PC-3 (cell line): Measurements from ENCODE around the gene EAF1. TPM values are rescaled to one million over a fixed set of nuclear protein-coding genes. Genes with fewer than 3 reads are reported as not detected.
A peak's percentile ranks its signal among the peaks of the same experiment; 100 is the strongest.
"Not testable (repeated sequence)": the region's sequence is repeated elsewhere in the genome, so short reads cannot be mapped to it uniquely, and the experiment has no call there.

Source experiments
- ATAC-seq: fragments of 200-7000 bp; cut with Tn5 transposase; 2 replicates; pipeline ENCODE4 v1.9.1; 2020; ENCODE audit warnings: mild to moderate bottlenecking, moderate library complexity
- BruUV-seq: library from RNA; stranded (reverse); fragments of 400-500 nt; replicated peaks from 2 replicates; lab custom pipeline; 2021; lab: Mats Ljungman, UMichigan
- CTCF ChIA-PET: fragments of 300-600 bp; sonication (Branson Sonifier 250); formaldehyde crosslinking; loops from one replicate; lab custom pipeline; 2022; ENCODE audit warnings: antibody characterized with exemption; lab: Charles Lee
- POLR2A ChIA-PET: fragments of 300-600 bp; sonication (Branson Sonifier 250); formaldehyde crosslinking; loops from one replicate; lab custom pipeline; 2022; ENCODE audit warnings: antibody characterized with exemption; ENCODE audit not compliant: unreplicated experiment; lab: Charles Lee
- DNase-seq: peaks from one replicate; pipeline ENCODE4 v3.0.0-alpha.2; 2015
- H2AFZ ChIP-seq: fragments of 300-600 bp; sonication (generic); 2 replicates; pipeline ENCODE4 v1.6.0; 2016; ENCODE audit warnings: antibody characterized with exemption, low read length
- H3F3A ChIP-seq: fragments of 300-600 bp; sonication (generic); one replicate; pipeline ENCODE4 v1.6.0; 2017; ENCODE audit warnings: antibody characterized with exemption, low read length, control low read depth, mild to moderate bottlenecking; ENCODE audit not compliant: unreplicated experiment
- H3K27ac ChIP-seq: fragments of 300-600 bp; sonication (generic); 2 replicates; pipeline ENCODE4 v1.5.1; 2016; ENCODE audit warnings: mild to moderate bottlenecking, low read length
- H3K27me3 ChIP-seq: fragments of 300-600 bp; sonication (generic); 2 replicates; pipeline ENCODE4 v1.6.1; 2016; ENCODE audit warnings: low read length, mixed read lengths
- H3K36me3 ChIP-seq: fragments of 300-600 bp; sonication (generic); 2 replicates; pipeline ENCODE4 v1.6.1; 2016; ENCODE audit warnings: low read depth, mixed run types, low read length, mixed read lengths
- H3K4me1 ChIP-seq: fragments of 300-600 bp; sonication (generic); 2 replicates; pipeline ENCODE4 v1.5.1; 2016; ENCODE audit warnings: low read length; ENCODE audit not compliant: insufficient read depth
- H3K4me2 ChIP-seq: fragments of 300-600 bp; sonication (generic); 2 replicates; pipeline ENCODE4 v1.6.0; 2016; ENCODE audit warnings: low read length
- H3K4me3 ChIP-seq: fragments of 300-600 bp; sonication (generic); 2 replicates; pipeline ENCODE4 v1.5.1; 2016; ENCODE audit warnings: mild to moderate bottlenecking, low read length, mixed read lengths
- H3K79me2 ChIP-seq: fragments of 300-600 bp; sonication (generic); 2 replicates; pipeline ENCODE4 v1.6.1; 2017; ENCODE audit warnings: low read length, mixed read lengths
- H3K9ac ChIP-seq: fragments of 300-600 bp; sonication (generic); 2 replicates; pipeline ENCODE4 v1.6.0; 2016; ENCODE audit warnings: mild to moderate bottlenecking, low read length
- H3K9me2 ChIP-seq: fragments of 300-600 bp; sonication (generic); replicated peaks from 2 replicates; pipeline ENCODE4 v1.6.1; 2016; ENCODE audit warnings: mixed run types, low read length, mixed read lengths
- H3K9me3 ChIP-seq: fragments of 300-600 bp; sonication (generic); 2 replicates; pipeline ENCODE4 v1.6.1; 2016; ENCODE audit warnings: low read length, mixed read lengths
- H4K20me1 ChIP-seq: fragments of 300-600 bp; sonication (generic); 2 replicates; pipeline ENCODE4 v1.6.1; 2016; ENCODE audit warnings: low read length, mixed read lengths
- EZH2 ChIP-seq: fragments of 300-600 bp; sonication (generic); IDR thresholded peaks from one replicate; pipeline ENCODE4 v1.6.1; 2017; ENCODE audit warnings: antibody characterized with exemption, mild to moderate bottlenecking, low read length; ENCODE audit not compliant: unreplicated experiment
- EZH2phosphoT487 ChIP-seq: fragments of 300-600 bp; sonication (generic); IDR thresholded peaks from 2 replicates; pipeline ENCODE4 v1.6.1; 2018; ENCODE audit warnings: mild to moderate bottlenecking, antibody characterized with exemption, low read length, borderline replicate concordance
- intact Hi-C: fragments of 100-400 bp; cut with micrococcal nuclease; formaldehyde crosslinking; loops from 2 replicates; pipeline ENCODE4 v1.9.0; 2023
- total RNA-seq: library from RNA; depleted of rRNA; stranded (reverse); fragments of >200 nt; gene quantifications from 2 replicates; pipeline ENCODE4 v1.2.3, GENCODE V29; 2014
- TF ChIP-seq, protein P1 (sequence below): fragments of 300-600 bp; sonication (generic); conservative IDR thresholded peaks from 2 replicates; pipeline ENCODE4 v1.5.1; 2017; ENCODE audit warnings: antibody characterized with exemption, low read depth, mild to moderate bottlenecking, low read length

EAF1 gene
- total RNA-seq, 1 experiment from 2014 or later = 35.3 TPM

- H3K27ac ChIP-seq = no peak overlapping the region
- ChIA-PET CTCF (interaction anchor here (0.6 kb wide), 1 partner anchor 26 kb away, joined by 6 read pairs; no protein-coding TSS in a partner anchor), POLR2A (no interaction called here)
- no peak overlapping the region for H3K4me3 ChIP-seq
- H3K4me1 ChIP-seq = no peaks in the 10 kb centered on the region
- no TSS peak for BruUV-seq
- no peak overlapping the region for H3K4me2 ChIP-seq
- H3K79me2 ChIP-seq = no peaks in the 10 kb centered on the region
- no peak for DNase-seq
- H3K36me3 ChIP-seq = no peaks in the 10 kb centered on the region
- intact Hi-C loops = no loop called here
- no peak overlapping the region for H2AFZ ChIP-seq
- H3K9me3 ChIP-seq = no peaks in the 10 kb centered on the region
- H3K27me3 ChIP-seq = no peaks in the 10 kb centered on the region
- no peak for ATAC-seq
- no peaks in the 10 kb centered on the region for H3F3A ChIP-seq
- no peak overlapping the region for H3K9ac ChIP-seq
- TF ChIP-seq, protein P1, sequence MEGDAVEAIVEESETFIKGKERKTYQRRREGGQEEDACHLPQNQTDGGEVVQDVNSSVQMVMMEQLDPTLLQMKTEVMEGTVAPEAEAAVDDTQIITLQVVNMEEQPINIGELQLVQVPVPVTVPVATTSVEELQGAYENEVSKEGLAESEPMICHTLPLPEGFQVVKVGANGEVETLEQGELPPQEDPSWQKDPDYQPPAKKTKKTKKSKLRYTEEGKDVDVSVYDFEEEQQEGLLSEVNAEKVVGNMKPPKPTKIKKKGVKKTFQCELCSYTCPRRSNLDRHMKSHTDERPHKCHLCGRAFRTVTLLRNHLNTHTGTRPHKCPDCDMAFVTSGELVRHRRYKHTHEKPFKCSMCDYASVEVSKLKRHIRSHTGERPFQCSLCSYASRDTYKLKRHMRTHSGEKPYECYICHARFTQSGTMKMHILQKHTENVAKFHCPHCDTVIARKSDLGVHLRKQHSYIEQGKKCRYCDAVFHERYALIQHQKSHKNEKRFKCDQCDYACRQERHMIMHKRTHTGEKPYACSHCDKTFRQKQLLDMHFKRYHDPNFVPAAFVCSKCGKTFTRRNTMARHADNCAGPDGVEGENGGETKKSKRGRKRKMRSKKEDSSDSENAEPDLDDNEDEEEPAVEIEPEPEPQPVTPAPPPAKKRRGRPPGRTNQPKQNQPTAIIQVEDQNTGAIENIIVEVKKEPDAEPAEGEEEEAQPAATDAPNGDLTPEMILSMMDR = no peak
- no peak for TF ChIP-seq EZH2phosphoT487
- no peak for TF ChIP-seq EZH2
- no peaks in the 10 kb centered on the region for H3K9me2 ChIP-seq
- H4K20me1 ChIP-seq = no peaks in the 10 kb centered on the region
Measured at GRCh38 chr3:15456321-15456720, 28.9 kb downstream of the EAF1 start.

DNA sequence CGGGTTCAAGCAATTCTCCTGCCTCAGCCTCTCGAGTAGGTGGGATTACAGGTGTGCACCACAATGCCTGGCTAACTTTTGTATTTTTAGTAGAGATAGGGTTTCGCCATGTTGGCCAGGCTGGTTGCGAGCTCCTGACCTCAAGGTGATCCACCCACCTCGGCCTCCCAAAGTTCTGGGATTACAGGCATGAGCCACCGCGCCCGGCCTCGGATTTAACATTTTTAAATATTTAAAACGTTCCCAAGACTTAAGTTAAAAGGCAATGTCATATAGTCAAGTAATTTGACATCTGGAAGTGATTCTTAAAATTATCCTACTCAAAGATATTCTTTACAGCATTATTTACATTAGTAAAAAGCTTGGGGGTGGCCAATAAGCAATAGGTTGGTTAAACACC lies 29.5 kb downstream of the EAF1 start:
- DNase-seq, H3K9ac ChIP-seq, H3K9me2 ChIP-seq, CTCF ChIA-PET, H3K4me3 ChIP-seq, BruUV-seq, intact Hi-C loops, H3K79me2 ChIP-seq, ATAC-seq, H3K27ac ChIP-seq, H3F3A ChIP-seq, H3K27me3 ChIP-seq, POLR2A ChIA-PET, H3K36me3 ChIP-seq, H4K20me1 ChIP-seq, H2AFZ ChIP-seq, H3K4me2 ChIP-seq, H3K4me1 ChIP-seq, H3K9me3 ChIP-seq: not testable (repeated sequence)

DNA sequence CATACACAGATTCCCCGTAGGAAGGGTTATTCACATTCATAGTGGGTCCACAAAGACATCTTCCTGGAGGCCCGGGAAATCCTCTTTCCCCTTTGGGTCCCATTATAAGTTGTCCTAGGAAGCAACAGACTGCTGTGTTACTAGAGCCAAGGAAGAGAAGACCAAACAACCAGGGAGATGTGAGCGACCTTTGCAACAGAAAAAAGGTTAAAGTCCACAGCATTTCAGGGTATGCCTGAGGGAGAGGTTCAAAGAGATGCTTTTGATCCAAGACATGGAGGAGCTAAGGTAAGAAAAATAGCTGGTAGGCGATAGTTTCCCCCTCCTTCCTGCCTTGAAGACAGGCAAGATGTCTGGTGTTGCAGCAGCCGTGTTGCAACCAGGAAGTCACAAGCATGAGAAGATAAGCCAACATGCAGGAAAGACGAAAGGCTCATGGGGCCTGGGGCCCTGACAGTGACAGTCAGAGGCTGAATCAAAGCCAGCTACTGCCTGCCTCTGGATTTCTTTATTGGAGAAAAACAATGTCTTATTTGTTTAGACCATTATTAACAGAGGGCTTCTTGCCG lies 30.9 kb downstream of the EAF1 start:
- H3K27me3 ChIP-seq = no peaks in the 10 kb centered on the region
- ChIA-PET POLR2A (no interaction called here), CTCF (no interaction called here)
- no peaks in the 10 kb centered on the region for H3F3A ChIP-seq
- H3K36me3 ChIP-seq = no peaks in the 10 kb centered on the region
- ATAC-seq (peak; percentile 19; the same call in 1 of the 2 replicates), DNase-seq (no peak)
- H2AFZ ChIP-seq = no peak overlapping the region
- H3K79me2 ChIP-seq = no peaks in the 10 kb centered on the region
- intact Hi-C loops = no loop called here
- H3K9ac ChIP-seq = no peak overlapping the region
- no TSS peak for BruUV-seq
- H3K9me3 ChIP-seq = no peaks in the 10 kb centered on the region
- H3K27ac ChIP-seq = no peak overlapping the region
- H3K4me3 ChIP-seq = no peak overlapping the region
- H4K20me1 ChIP-seq = no peaks in the 10 kb centered on the region
- H3K9me2 ChIP-seq = no peaks in the 10 kb centered on the region
- TF ChIP-seq EZH2 (no peak), EZH2phosphoT487 (no peak)
- TF ChIP-seq, protein P1 = no peak
- H3K4me1 ChIP-seq = no peaks in the 10 kb centered on the region
- H3K4me2 ChIP-seq = no peak overlapping the region
